HEK293 (cell line): Measurements from ENCODE around the gene ZNF292.

Experiments
- CTCF ChIA-PET: fragments of 350-600 bp; formaldehyde crosslinking; extraction: SDS; loops from one replicate; lab custom pipeline; 2021; ENCODE audit warnings: antibody characterized with exemption; lab: Yijun Ruan, JAX
- POLR2A ChIA-PET: fragments of 300-600 bp; formaldehyde crosslinking; extraction: SDS; loops from one replicate; lab custom pipeline; 2020; ENCODE audit warnings: antibody characterized with exemption, inconsistent platforms; lab: Yijun Ruan, JAX
- H3K27ac ChIP-seq: fragments of 200-500 bp; sonication (Bioruptor generic); 2 replicates; pipeline ENCODE4 v1.5.1; 2014; ENCODE audit warnings: low read depth, low read length, control low read depth, inconsistent platforms; ENCODE audit errors: extremely low read depth
- H3K36me3 ChIP-seq, 2 experiments: fragments of 200-500 bp in 1 of 2; sonication (Bioruptor generic) in 1 of 2; 1 replicate in 1 of 2; 2 replicates in 1 of 2; pipeline ENCODE4 v1.5.1; 2014 to 2017; ENCODE audit warnings: inconsistent platforms in 2 of 2, low read length in 2 of 2; ENCODE audit not compliant: control insufficient read depth in 2 of 2, insufficient read depth in 1 of 2
- H3K4me1 ChIP-seq: fragments of 200-500 bp; sonication (Bioruptor generic); 2 replicates; pipeline ENCODE4 v1.5.1; 2014; ENCODE audit warnings: mild to moderate bottlenecking, low read length, inconsistent platforms; ENCODE audit not compliant: control insufficient read depth, insufficient read depth
- H3K4me3 ChIP-seq: 2 replicates; pipeline ENCODE4 v1.5.1; 2011; ENCODE audit warnings: low read depth, mild to moderate bottlenecking, control low read depth, low read length, moderate library complexity
- H3K9me3 ChIP-seq: fragments of 200-500 bp; sonication (Bioruptor generic); 2 replicates; pipeline ENCODE4 v1.5.1; 2014; ENCODE audit warnings: low read depth, low read length, inconsistent platforms; ENCODE audit not compliant: control insufficient read depth, insufficient read depth
- PRDM1 ChIP-seq: fragments of 450-650 bp; formaldehyde crosslinking; IDR thresholded peaks from 2 replicates; pipeline ENCODE4; 2016; ENCODE audit warnings: missing biosample characterization, missing genetic modification characterization
- PRDM2 ChIP-seq: fragments of 450-650 bp; formaldehyde crosslinking; IDR thresholded peaks from 2 replicates; pipeline ENCODE4 v1.5.1; 2016; ENCODE audit warnings: missing biosample characterization, missing genetic modification characterization, borderline replicate concordance
- SP3 ChIP-seq: fragments of 450-650 bp; formaldehyde crosslinking; IDR thresholded peaks from 2 replicates; pipeline ENCODE4 v1.5.1; 2016; ENCODE audit warnings: missing biosample characterization, missing genetic modification characterization
- ZBTB1 ChIP-seq: fragments of 450-650 bp; formaldehyde crosslinking; IDR thresholded peaks from 2 replicates; pipeline ENCODE4 v1.5.1; 2016; ENCODE audit warnings: missing biosample characterization, missing genetic modification characterization
- ZBTB21 ChIP-seq: fragments of 450-650 bp; formaldehyde crosslinking; IDR thresholded peaks from 2 replicates; pipeline ENCODE4 v1.5.1; 2017; ENCODE audit warnings: missing biosample characterization, missing genetic modification characterization
- ZBTB8A ChIP-seq: fragments of 450-650 bp; formaldehyde crosslinking; IDR thresholded peaks from 2 replicates; pipeline ENCODE4 v1.5.1; 2016; ENCODE audit warnings: missing biosample characterization, missing genetic modification characterization
- ZFP37 ChIP-seq: fragments of 450-650 bp; formaldehyde crosslinking; IDR thresholded peaks from 2 replicates; pipeline ENCODE4 v1.5.1; 2016; ENCODE audit warnings: missing biosample characterization, missing genetic modification characterization
- ZIC2 ChIP-seq: fragments of 450-650 bp; formaldehyde crosslinking; IDR thresholded peaks from 2 replicates; pipeline ENCODE4 v1.5.1; 2016; ENCODE audit warnings: missing biosample characterization, missing genetic modification characterization
- ZNF121 ChIP-seq: fragments of 450-650 bp; formaldehyde crosslinking; IDR thresholded peaks from 2 replicates; pipeline ENCODE4 v1.5.1; 2016; ENCODE audit warnings: missing biosample characterization, missing genetic modification characterization
- ZNF175 ChIP-seq: fragments of 450-650 bp; formaldehyde crosslinking; IDR thresholded peaks from 2 replicates; pipeline ENCODE4 v1.5.1; 2016; ENCODE audit warnings: missing biosample characterization, missing genetic modification characterization
- ZNF23 ChIP-seq: fragments of 450-650 bp; formaldehyde crosslinking; IDR thresholded peaks from 2 replicates; pipeline ENCODE4 v1.5.1; 2016; ENCODE audit warnings: missing biosample characterization, missing genetic modification characterization, borderline replicate concordance
- ZNF266 ChIP-seq: fragments of 450-650 bp; formaldehyde crosslinking; IDR thresholded peaks from 2 replicates; pipeline ENCODE4 v1.5.1; 2016; ENCODE audit warnings: missing biosample characterization, missing genetic modification characterization, low read depth
- ZNF302 ChIP-seq: fragments of 450-650 bp; formaldehyde crosslinking; IDR thresholded peaks from 2 replicates; pipeline ENCODE4 v1.5.1; 2016; ENCODE audit warnings: missing biosample characterization, missing genetic modification characterization, low read depth
- ZNF311 ChIP-seq: fragments of 450-650 bp; formaldehyde crosslinking; IDR thresholded peaks from 2 replicates; pipeline ENCODE4 v1.5.1; 2017; ENCODE audit warnings: missing biosample characterization, missing genetic modification characterization, borderline replicate concordance
- ZNF350 ChIP-seq: fragments of 450-650 bp; formaldehyde crosslinking; IDR thresholded peaks from 2 replicates; pipeline ENCODE4 v1.5.0; 2017; ENCODE audit warnings: missing biosample characterization, mild to moderate bottlenecking, missing genetic modification characterization
- ZNF521 ChIP-seq: fragments of 450-650 bp; formaldehyde crosslinking; IDR thresholded peaks from 2 replicates; pipeline ENCODE4 v1.5.1; 2017; ENCODE audit warnings: missing biosample characterization, mild to moderate bottlenecking, missing genetic modification characterization
- ZNF701 ChIP-seq: fragments of 450-650 bp; formaldehyde crosslinking; IDR thresholded peaks from 2 replicates; pipeline ENCODE4 v1.5.1; 2016; ENCODE audit warnings: missing biosample characterization, missing genetic modification characterization
- ZNF792 ChIP-seq: fragments of 450-650 bp; formaldehyde crosslinking; IDR thresholded peaks from 2 replicates; pipeline ENCODE4 v1.5.1; 2016; ENCODE audit warnings: missing biosample characterization, missing genetic modification characterization
- ZSCAN18 ChIP-seq: fragments of 450-650 bp; formaldehyde crosslinking; IDR thresholded peaks from 2 replicates; pipeline ENCODE4 v1.5.1; 2016; ENCODE audit warnings: missing biosample characterization, missing genetic modification characterization
- ZSCAN23 ChIP-seq: fragments of 450-650 bp; formaldehyde crosslinking; IDR thresholded peaks from 2 replicates; pipeline ENCODE4 v1.5.1; 2016; ENCODE audit warnings: missing biosample characterization, missing genetic modification characterization

The ZNF292 gene

GRCh38 chr6:87174078-87174579, 18.8 kb downstream of the ZNF292 start:
- Histone ChIP-seq H3K27ac (no peak overlapping the region), H3K9me3 (no peaks in the 10 kb centered on the region), H3K4me1 (peaks cover 8% of the 10 kb centered on the region; the same call in 1 of the 2 replicates), H3K4me3 (no peak overlapping the region), H3K36me3 (peaks cover 4 to 9% of the 10 kb centered on the region in 2 experiments; a peak in 2 of 3 replicates)
- CTCF ChIA-PET: interaction anchor here (0.7 to 1.2 kb wide), 2 partner anchors 95 to 1893 kb away, joined by 3 read pairs; no protein-coding TSS in a partner anchor
- POLR2A ChIA-PET: no interaction called here
- no peak for TF ChIP-seq ZNF266 (tag by site-specific recombination)
- no peak for TF ChIP-seq ZNF350
- no peak for TF ChIP-seq ZBTB21 (tag by site-specific recombination)

GRCh38 chr6:87176493-87176892, 21.1 kb downstream of the ZNF292 start:
- ChIA-PET CTCF (interaction anchor here (1.0 kb wide), 1 partner anchor 97 kb away, joined by 5 read pairs; no protein-coding TSS in a partner anchor), POLR2A (no interaction called here)
- H3K27ac ChIP-seq: no peak overlapping the region
- peak; percentile 86 for TF ChIP-seq PRDM1 (tag by site-specific recombination)
- no peak for TF ChIP-seq ZBTB1
- TF ChIP-seq ZFP37 (tag by site-specific recombination): no peak
- H3K4me3 ChIP-seq: no peak overlapping the region
- peaks cover 3% of the 10 kb centered on the region; the same call in 1 of the 2 replicates for H3K4me1 ChIP-seq
- peaks cover 4 to 9% of the 10 kb centered on the region in 2 experiments; a peak in 2 of 3 replicates for H3K36me3 ChIP-seq
- no peaks in the 10 kb centered on the region for H3K9me3 ChIP-seq

GRCh38 chr6:87180105-87180728, 24.9 kb downstream of the ZNF292 start:
- ChIA-PET CTCF (interaction anchor here (0.6 kb wide), 2 partner anchors 25 to 1126 kb away, joined by 3 read pairs; partner anchors contain the start of gene ZNF292), POLR2A (no interaction called here)
- no peak for TF ChIP-seq ZNF175 (tag by site-specific recombination)
- TF ChIP-seq ZNF121: no peak
- TF ChIP-seq ZNF521 (tag by site-specific recombination): no peak
- no peak for TF ChIP-seq ZNF792
- TF ChIP-seq PRDM2 (tag by site-specific recombination): no peak
- Histone ChIP-seq H3K9me3 (no peaks in the 10 kb centered on the region), H3K4me1 (peaks cover 3% of the 10 kb centered on the region; the same call in 1 of the 2 replicates), H3K4me3 (no peak overlapping the region), H3K36me3 (peaks cover 4 to 9% of the 10 kb centered on the region in 2 experiments; a peak in 2 of 3 replicates), H3K27ac (no peak overlapping the region)

- CTCF ChIA-PET: no interaction called here
- H3K27ac ChIP-seq: no peak overlapping the region
- H3K36me3 ChIP-seq: peaks cover 2 to 5% of the 10 kb centered on the region in 2 experiments; a peak in 2 of 3 replicates
- peaks cover 3% of the 10 kb centered on the region; the same call in 1 of the 2 replicates for H3K4me1 ChIP-seq
- no peaks in the 10 kb centered on the region for H3K9me3 ChIP-seq
- POLR2A ChIA-PET: no interaction called here
- H3K4me3 ChIP-seq: no peak overlapping the region
- TF ChIP-seq ZBTB8A (tag by site-specific recombination): no peak
- TF ChIP-seq ZNF701 (tag by site-specific recombination): no peak
- TF ChIP-seq SP3 (tag by site-specific recombination): no peak
- no peak for TF ChIP-seq ZSCAN23
- TF ChIP-seq ZNF311 (tag by site-specific recombination): no peak
- TF ChIP-seq ZNF302 (tag by site-specific recombination): no peak
- TF ChIP-seq ZIC2 (tag by site-specific recombination): no peak
- no peak for TF ChIP-seq ZFP37 (tag by site-specific recombination)
- TF ChIP-seq ZNF23: no peak
- TF ChIP-seq ZSCAN18: no peak
These were observed 26.5 kb downstream of the ZNF292 start for GRCh38 chr6:87181903-87182302.
